ENCODE data around the gene EZH1.

EZH1 gene

DNA sequence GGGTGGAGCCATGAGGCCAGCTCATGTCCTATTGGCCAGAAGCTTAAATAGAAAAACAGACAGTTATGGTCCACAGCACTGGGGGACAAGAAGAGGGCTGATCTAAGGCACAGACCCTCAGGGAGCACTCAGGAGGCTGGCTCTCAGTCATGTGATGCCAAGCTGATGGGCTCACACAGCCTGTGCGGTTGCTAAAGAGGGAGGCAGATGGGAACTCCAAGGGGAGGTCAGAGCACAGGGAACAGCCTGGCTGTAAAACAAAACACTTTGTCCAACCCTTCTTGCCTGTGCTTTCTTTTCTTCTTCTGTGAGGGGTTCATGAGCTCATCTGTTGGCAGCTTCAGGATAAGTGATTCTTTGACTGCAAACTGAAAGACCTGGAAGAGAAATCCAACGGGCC lies 35.3 kb downstream of the EZH1 start:
- no peak for DNase-seq (ENCODE audit: low read depth)

GRCh38 chr17:42708588-42708987 lies 36.3 kb downstream of the EZH1 start:
- DNase-seq (ENCODE audit: low read depth), result no peak

DNA sequence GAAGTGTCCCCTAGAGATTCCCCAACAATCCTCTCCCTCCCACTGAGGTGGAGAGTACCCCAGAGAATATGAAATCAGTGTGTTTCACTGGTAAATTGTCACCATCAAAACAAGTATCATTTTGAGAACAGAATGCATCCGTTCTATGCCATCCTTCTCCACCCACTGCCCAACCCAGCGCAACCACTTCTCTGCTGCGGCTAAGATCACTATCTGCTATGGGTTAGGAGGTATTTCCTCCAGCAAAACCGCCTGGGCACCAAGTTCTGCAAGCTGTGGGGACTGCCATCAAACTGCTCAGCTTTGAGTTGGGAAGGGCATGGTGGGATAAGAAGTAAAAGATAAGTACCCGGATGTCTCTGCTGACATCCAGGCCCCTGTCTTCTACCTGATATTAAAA lies 38.1 kb downstream of the EZH1 start:
- peak; percentile 15 for DNase-seq (ENCODE audit: low read depth)

DNA sequence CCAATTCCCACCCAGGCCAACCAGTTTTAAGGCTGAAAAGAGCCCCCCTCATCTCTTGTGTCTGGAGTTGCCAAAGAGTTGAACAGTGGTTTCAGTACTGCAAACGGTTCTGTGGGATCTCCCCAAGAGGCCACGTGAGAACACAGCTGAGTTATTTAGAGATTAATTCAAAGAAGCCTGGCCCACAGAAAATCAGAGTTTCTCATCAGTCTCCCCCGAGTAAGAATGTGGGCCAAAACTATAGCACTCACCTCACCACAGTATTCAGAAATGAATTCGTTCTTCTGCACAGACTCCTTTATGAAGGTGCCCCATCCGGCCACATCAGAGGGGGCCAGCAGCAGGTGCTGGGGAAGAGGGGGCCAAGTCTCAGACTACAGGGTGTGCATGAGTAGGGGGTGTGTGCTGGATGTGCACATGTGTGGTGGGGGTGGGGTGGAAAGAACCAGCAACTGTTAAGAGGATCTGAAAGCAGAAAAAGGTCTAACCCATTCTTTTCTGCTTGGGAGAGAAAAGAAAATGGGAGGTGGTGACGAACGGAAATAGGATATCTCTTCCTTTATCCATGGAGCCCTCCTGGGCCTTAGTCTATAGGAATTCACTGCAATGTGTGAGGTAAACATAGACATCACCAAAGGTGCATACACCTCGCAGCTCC lies 39.9 kb downstream of the EZH1 start:
- no peak for DNase-seq (ENCODE audit: low read depth)

GRCh38 chr17:42704490-42704836 lies 40.4 kb downstream of the EZH1 start:
- no peak for DNase-seq (ENCODE audit: low read depth)

- DNase-seq (ENCODE audit: low read depth), result no peak
Measured at GRCh38 chr17:42702446-42702845, 42.4 kb downstream of the EZH1 start.

DNA sequence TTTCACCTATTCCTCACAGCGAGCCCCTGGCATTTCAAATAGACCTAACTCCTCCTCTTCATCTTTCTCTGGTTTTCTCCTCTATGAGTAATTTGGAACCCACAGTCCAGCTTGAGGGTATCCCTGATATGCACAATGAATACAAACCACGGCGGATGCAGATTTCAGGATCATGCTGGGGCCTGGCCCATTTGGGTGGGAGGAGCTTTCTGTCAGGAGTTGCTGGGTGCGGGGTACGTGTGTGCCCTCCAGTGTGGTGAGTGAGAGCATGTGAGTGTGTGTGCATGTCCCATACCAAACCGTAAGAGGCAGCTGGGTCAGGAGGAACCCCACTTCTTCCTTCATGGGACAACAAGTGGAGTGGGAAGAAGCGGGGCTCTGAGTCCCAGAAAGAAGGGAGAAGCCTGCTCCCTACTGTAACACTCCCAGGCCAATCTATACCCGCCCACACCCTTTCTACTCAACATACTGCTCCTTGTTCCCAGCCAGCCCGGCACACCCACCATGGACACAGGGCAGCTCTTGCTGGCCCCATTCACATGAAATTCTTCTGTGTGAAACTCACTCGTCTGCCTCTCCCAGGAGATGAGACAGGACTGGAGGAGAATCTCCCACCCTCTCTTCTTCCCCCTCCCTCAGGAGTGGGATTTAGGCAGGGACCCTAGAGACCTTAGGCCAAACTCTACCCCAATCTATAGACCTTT lies 44.1 kb downstream of the EZH1 start:
- DNase-seq (ENCODE audit: low read depth), result no peak

GRCh38 chr17:42699415-42699740 lies 45.5 kb downstream of the EZH1 start:
- DNase-seq (ENCODE audit: low read depth), result no peak

DNA sequence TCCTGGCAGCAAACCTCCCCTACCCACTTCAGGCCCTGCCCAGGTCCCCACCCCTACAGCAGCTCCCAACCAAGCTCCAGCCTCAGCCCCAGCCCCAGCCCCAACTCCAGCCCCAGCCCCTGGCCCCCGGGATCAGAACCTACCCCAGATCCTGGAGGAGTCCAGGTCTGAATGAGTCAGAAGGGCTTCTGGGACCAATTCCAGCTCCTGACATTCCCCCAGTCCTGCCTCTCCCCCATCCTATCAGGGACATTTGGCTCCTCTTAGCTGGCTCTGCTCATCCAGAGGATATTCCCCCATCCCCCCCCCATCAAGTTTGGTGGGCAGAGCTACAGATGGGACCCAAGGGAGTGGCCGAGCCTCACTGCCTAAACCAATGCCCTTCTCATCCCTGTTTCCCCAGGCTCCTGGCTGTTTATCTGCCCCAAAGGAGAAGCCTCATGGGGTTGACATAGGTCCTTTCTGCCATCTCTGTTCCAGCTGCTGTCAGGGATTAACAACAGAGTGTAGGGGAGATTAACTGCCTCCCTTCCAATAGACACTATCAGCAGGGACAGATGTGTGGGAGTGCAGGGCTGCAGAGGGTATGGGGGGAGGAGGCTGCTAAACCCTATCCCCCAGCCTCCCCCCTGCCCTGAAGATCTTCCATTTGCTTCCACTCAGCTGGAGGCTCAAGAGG lies 46.0 kb downstream of the EZH1 start:
- DNase-seq (ENCODE audit: low read depth), result no peak

DNA sequence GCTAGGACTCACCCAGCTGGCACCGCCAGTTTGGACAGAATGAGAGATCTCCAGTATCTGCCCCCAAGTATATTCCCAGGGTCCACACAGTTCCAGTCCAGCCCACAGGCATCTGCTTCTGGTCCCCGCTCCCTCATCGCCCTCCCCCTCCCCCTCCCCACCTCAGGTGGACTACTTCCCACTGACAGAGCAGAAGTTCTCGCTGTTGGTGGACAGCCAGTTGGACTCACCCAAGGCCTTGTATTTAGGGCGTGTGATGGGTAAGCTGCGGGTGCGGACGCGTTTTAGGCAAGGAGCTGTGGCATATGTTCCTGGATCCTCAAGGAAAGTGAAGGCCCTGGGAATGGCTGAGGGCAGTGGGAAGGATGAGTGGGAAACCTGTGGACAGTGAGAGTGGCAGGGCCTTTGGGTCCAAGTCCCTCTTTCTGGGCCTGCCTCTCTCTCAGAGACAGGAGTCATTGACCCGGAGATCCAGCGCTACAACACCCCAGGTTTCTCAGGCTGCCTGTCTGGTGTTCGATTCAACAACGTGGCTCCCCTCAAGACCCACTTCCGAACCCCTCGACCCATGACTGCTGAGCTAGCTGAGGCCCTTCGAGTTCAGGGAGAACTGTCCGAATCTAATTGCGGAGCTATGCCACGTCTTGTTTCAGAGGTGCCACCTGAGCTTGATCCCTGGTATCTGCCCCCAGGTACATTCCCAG lies 47.6 kb downstream of the EZH1 start:
- DNase-seq (ENCODE audit: low read depth), result no peak

GRCh38 chr17:42695500-42695899 lies 49.3 kb downstream of the EZH1 start:
- no peak for DNase-seq (ENCODE audit: low read depth)

- no peak for DNase-seq (ENCODE audit: low read depth)
Measured at GRCh38 chr17:42694524-42694923, 50.3 kb downstream of the EZH1 start.

GRCh38 chr17:42692489-42692888 lies 52.4 kb downstream of the EZH1 start:
- no peak for DNase-seq (ENCODE audit: low read depth)

DNA sequence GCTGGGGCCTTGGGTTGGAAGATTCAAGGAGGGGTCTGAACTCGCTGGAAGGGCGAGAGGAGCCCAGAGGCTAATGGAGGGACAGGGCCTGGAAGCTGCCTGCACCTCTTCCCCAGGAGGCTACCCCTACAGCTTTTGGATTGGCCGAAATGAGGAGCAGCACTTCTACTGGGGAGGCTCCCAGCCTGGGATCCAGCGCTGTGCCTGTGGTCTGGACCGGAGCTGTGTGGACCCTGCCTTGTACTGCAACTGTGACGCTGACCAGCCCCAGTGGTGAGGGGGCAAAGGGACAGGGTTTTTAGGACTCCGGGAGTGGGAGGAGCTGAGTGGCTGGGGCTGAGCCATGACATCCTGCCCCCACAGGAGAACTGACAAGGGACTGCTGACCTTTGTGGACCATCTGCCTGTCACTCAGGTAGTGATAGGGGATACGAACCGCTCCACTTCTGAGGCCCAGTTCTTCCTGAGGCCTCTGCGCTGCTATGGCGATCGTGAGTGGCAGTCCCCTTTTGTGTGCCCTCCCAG lies 53.8 kb downstream of the EZH1 start:
- no peak for DNase-seq (ENCODE audit: low read depth)

- no peak for DNase-seq (ENCODE audit: low read depth)
Measured at GRCh38 chr17:42690596-42690995, 54.2 kb downstream of the EZH1 start.

- DNase-seq (ENCODE audit: low read depth), result no peak
Measured at GRCh38 chr17:42687707-42688320, 57.0 kb downstream of the EZH1 start.

- DNase-seq (ENCODE audit: low read depth), result no peak
Measured at GRCh38 chr17:42686520-42687128, 58.2 kb downstream of the EZH1 start.

- no peak for DNase-seq (ENCODE audit: low read depth)
Measured at GRCh38 chr17:42685831-42686230, 59.0 kb downstream of the EZH1 start.

- no peak for DNase-seq (ENCODE audit: low read depth)
Measured at GRCh38 chr17:42684929-42685556, 59.8 kb downstream of the EZH1 start.

DNA sequence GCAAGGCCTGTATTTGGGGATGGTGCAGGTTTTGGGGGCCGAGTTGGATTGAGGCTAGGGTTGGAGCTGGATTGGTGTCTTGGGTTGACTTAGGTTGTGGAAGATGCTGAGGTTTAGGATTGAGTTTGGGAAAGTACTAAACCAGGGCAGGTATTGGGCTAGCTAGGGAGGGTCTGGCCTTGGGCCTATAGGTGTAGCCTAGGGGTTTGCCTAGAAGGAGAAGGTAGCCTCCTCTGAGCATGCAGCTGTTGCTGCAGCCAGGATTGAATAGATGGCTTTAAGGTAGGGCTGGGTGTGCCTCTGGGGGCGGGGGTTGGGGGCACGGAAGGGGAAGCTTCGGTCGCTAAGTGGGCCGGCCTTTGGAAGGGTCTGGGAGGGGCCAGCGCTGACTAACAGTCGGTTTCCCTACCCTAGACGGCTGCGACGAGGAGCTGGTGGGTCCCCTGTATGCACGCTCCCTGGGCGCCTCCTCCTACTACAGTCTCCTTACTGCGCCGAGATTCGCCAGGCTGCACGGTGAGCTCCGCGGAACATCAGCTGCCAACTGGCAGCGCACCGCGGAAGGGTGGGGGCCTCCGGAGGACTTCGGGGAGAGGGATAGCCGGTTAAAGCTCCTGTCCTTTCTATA lies 61.3 kb downstream of the EZH1 start:
- DNase-seq (ENCODE audit: low read depth), result no peak

All from stimulated activated CD8-positive, alpha-beta memory T cell treated with anti-CD3 and anti-CD28 coated beads, Interleukin-7, amount 100 ng/mL, for 24 hours (primary cell).